ENCODE results near the gene RFX1. TPM values are rescaled to one million over a fixed set of nuclear protein-coding genes. Genes with fewer than 3 reads are reported as not detected.

The RFX1 gene
- total RNA-seq, 1 experiment from 2014 or later = 1.1 TPM

DNA sequence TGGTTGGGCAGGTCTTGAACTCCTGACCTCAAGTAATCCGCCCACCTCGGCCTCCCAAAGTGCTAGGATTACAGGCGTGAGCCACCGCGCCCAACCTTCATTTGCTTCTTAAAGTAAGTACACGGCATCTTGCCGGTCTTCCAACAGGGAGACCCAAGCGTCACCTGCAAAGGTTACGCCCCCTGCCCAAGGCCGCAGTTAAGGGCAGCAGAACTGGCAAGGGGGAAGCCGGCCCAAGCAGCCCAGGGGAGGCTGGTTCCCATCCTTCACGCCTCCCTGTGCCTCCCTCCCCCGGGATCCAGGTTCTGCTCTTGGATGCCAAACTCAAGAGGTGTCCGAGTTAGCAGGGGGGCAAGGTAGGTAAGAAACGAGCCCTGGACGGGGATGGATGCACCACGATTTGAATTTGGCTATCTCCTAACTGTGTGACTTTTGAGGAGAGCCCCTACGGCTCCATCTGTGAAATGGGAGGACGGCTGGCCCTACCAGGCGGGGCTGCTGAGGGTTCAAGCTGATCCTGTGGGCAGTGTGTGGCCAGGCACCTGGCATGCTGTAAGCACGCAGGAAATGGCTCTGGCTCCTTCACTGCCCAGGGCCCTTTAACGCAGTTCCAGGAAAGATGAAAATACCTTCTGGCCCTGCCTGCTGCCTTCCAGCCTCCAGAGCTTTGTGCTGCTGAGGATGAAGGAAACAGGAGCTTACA, 9.0 kb downstream of the RFX1 start:
- no peak for DNase-seq (ENCODE audit: low spot score)

GRCh38 chr19:13995878-13996765, 10.0 kb downstream of the RFX1 start:
- no peak for DNase-seq (ENCODE audit: low spot score)

DNA sequence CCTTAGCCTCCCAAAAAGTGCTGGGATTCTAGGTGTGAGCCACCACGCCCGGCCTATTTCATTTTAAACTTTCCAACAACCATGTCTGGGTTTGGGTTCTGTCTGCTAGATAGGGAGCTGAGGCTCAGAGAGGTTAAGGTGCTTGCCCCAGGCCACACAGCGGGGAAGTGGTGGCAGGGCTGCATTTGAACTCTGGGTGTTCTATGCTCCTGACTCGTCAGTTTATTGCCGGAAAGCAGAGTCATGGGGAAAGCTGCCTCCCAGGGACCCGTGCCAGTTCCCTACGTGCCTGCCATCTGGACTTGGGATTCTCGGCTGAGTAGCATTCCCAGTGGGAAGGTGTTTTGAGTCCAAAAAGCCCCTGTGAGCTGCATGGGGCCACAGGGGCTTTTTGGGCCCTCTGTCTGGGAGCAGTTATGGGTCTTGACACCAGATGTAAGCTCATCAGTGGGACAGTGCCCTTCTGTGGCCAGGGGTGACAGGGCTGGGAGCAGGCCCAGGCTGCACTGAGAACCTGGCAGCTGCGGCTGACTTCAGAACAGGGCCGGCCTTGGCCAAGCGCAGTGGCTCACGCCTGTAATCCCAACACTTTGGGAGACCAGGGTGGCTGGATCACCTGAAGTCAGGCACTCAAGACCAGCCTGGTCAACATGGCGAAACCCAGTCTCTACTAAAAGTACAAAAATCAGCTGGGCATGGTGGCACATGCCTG, 10.9 kb downstream of the RFX1 start:
- DNase-seq (ENCODE audit: low spot score) = no peak

DNA sequence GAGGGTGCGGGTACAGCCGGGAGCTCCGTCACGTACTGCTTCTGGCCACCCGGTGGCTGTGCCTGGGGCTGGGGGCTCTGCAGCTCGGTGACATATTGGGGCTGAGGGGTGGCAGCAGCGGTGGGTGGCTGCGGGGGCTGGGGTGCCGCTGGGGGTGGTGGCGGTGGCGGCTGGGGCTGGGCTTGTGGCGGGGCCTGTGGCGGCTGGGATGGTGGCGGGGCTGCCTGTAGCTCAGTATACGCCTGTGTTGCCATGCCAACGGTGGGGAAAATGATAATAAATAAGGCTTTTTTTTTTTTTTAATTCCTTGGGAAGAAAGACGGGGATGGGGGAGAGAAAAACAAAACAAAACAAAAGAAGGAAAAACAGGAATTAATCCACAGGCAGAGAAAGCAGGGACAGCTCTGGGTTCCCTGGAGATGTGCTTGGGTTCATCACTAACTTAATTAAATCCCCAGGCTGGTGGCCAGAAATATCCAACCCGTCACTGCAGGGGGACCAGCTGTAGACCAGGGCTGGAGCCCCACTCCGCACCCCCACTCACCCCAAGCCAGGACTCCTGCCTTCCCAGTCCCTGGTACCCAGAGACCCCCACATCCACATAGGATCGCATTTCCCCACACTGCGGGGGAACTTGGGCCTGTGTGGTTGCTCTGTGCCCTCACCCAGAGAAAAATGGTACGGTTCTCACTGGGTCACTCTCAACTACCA, 12.4 kb downstream of the RFX1 start:
- DNase-seq (ENCODE audit: low spot score) = no peak

GRCh38 chr19:13992025-13992424, 14.1 kb downstream of the RFX1 start:
- DNase-seq (ENCODE audit: low spot score) = no peak

- DNase-seq (ENCODE audit: low spot score) = no peak
Observed at GRCh38 chr19:13990085-13990484, 16.0 kb downstream of the RFX1 start.

DNA sequence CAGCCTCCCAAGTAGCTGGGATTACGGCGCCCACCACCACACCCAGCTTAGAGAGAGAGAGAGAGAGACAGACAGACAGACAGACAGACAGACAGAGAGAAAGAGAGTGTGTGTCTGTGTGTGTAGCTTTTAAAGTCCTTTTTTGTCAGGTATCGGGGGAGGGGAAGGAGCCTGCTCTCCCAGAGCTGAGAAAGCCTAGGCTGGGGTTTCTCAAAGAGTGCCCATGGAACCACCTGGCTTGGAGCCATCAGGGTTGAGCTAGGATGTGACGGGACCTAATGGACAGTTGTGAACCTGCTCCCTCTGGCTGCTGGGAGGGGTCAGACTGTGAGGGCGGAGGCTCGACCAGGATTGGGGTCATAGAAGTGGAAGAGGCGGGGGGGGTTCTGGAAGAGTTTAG, 16.6 kb downstream of the RFX1 start:
- DNase-seq (ENCODE audit: low spot score) = no peak

DNA sequence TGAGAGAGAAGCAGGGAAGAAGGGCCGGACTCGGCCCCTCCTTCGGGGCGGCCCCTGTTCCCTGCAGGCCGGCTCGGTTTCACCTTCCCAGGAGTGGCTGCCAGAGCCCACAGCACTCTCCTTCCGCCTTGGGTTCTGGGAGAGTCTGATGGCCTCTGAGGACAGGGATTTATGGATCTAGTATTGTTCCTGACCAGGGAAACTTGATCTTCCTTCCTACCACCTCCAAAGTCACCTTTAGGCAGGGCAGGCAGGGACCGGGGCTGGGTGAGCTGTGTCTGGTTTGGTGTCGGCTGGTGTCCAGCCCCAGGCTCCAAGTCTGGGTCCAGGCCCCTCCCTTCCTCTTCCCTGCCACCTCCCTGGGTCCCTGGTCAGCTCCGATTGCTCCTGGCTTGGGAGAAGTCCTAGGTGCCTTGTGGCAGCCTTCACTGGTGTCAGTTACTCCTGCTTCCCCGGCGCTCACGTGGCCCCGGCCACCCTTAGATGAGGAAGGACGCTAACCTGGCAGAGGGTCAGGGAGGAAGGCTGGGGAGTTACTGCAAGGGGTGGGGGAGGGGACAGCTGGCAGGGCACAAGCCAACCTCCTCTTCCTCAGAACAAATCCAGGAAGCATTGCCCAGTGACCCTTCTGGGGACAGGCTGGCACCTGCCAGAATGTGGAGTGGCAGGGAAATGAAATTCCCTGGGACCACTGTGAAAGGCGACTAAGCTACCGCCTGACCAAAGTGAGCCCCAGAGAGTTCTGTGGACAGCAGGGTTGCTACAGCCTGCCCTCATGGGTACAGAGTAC, 18.8 kb downstream of the RFX1 start:
- DNase-seq (ENCODE audit: low spot score) = no peak

GRCh38 chr19:13986348-13986904, 19.7 kb downstream of the RFX1 start:
- no peak for DNase-seq (ENCODE audit: low spot score)

- no peak for DNase-seq (ENCODE audit: low spot score)
Observed at GRCh38 chr19:13985771-13986347, 20.3 kb downstream of the RFX1 start.

- no peak for DNase-seq (ENCODE audit: low spot score)
Observed at GRCh38 chr19:13984875-13985741, 21.0 kb downstream of the RFX1 start.

DNA sequence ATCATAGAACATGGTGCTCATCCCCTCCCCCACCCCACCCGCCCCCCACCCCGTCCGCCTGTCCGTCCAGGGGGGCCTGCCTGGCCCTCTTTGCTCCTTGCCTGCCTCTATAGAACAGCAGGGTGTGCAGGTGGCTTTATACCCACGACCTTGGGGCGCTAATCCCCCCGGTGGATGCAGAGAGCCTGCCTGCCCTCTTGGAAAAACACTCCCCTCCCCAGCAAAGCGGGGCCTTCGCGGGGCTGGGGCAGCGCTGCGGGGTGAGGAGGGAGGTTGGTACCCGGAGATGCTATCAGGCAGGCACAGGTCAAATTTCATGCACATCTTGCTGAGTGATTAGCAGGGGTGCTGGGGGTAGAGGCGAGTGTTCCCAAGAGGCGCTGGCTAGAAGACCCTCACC, 21.9 kb downstream of the RFX1 start:
- DNase-seq (ENCODE audit: low spot score) = no peak

DNA sequence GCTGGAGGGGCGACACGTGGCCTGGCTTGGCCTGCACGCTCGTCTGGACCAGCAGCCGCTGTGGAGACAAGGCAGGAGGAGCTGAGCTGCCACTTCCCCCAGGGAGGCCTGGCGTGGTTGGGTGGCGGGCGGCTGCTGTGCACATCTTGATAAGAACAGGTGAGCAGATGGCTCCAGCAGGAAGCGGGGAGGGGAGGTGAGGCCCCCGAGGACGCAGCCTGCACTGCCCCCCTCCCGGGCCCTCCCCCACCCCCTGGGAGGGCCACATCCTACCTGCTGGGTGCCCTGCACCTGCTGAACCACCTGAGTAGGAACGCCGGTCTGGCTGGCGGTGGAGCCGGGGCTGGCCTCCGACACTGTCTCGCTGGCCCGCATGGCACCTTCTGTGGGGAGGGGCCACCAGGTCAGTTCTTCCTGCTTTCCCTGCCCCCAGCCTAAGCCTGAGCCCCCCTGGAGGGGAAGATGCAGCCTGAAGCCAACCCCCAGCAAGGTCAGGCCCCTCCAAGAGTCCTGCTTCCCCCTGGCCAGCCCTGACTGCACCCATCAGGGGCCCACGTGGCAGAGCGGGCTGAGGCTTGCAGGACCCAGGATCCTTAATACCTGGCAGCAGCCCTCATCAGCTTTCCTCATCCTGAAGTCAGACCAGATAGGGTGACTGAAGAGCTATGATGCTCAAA, 22.8 kb downstream of the RFX1 start:
- no peak for DNase-seq (ENCODE audit: low spot score)

DNA sequence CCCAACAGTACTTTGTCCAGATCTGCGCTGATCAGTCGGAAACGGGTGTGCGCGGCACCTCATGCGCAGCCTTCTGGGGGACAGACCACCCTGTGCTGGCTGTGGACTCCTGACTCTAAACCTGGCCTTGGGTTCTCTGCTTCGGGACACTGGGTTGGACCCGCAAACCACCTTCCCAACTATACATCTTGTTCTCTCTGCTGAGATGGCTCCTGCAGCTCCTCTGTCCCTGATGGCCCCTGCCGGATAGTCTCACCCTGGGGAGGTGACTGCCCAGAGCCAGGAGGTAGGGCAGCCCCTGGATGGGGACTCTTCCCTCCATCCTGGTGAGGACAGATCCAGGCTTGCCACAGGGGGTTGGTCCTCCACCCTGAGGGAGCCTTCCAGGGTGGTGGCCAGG, 23.3 kb downstream of the RFX1 start:
- no peak for DNase-seq (ENCODE audit: low spot score)

GRCh38 chr19:13981988-13982501, 24.1 kb downstream of the RFX1 start:
- DNase-seq (ENCODE audit: low spot score) = no peak

GRCh38 chr19:13981467-13981866, 24.7 kb downstream of the RFX1 start:
- DNase-seq (ENCODE audit: low spot score) = no peak

- no peak for DNase-seq (ENCODE audit: low spot score)
Observed at GRCh38 chr19:13981021-13981420, 25.1 kb downstream of the RFX1 start.

DNA sequence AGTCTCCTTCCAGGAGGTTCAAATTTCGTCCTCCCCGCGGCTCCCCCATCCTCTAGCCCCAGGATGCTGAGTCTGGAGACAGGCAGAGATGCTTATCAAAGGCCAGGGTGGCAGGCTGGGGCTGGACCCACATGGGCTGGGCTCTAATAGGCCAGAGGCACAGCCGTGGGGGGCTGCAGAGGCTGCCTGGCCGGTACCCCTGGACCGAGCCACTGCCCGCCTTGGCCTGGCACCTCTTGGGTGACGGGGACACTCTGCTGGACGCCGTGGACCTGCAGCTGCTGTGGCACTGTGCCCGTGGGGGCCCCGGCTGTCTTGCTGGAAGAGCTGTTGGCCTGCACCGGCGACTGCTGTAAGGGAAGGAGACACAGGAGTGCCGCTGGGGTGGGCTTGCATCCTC, 25.8 kb downstream of the RFX1 start:
- DNase-seq (ENCODE audit: low spot score) = no peak

- DNase-seq (ENCODE audit: low spot score) = no peak
Observed at GRCh38 chr19:13979686-13980085, 26.4 kb downstream of the RFX1 start.

Data from H4 (cell line).